ENCODE measurements around the gene SLC24A3. TPM values are rescaled to one million over a fixed set of nuclear protein-coding genes. Genes with fewer than 3 reads are reported as not detected.

SLC24A3 gene
- total RNA-seq, 1 donor from 2014 or later, result 0.79 TPM

- Mint-ChIP-seq H3K4me3 (ENCODE audit: unreplicated experiment) (no peak overlapping the region), H3K27ac (ENCODE audit: unreplicated experiment) (no peak overlapping the region), H3K36me3 (ENCODE audit: low read depth, unreplicated experiment) (no peaks in the 10 kb centered on the region), H3K27me3 (ENCODE audit: low read depth, unreplicated experiment) (peaks cover under 1% of the 10 kb centered on the region), H3K9me3 (ENCODE audit: unreplicated experiment) (no peaks in the 10 kb centered on the region), H3K4me1 (ENCODE audit: low read depth, unreplicated experiment) (no peaks in the 10 kb centered on the region)
- no peaks in the 10 kb centered on the region for H3K36me3 ChIP-seq (ENCODE audit: insufficient read depth, low read length)
- H3K27me3 ChIP-seq (ENCODE audit: insufficient read depth, low read length), result no peaks in the 10 kb centered on the region
- H3K79me2 ChIP-seq (ENCODE audit: insufficient read depth, low read length), result no peaks in the 10 kb centered on the region
- H3K4me2 ChIP-seq (ENCODE audit: low read length), result no peak overlapping the region
- H4K20me1 ChIP-seq (ENCODE audit: insufficient read depth, low read length), result no peaks in the 10 kb centered on the region
- H3K27ac ChIP-seq (ENCODE audit: low read depth, low read length), result no peak overlapping the region
- H3K9me3 ChIP-seq (ENCODE audit: insufficient read depth, low read depth, low read length), result peaks cover 4% of the 10 kb centered on the region
- DNase-seq (ENCODE audit: low read depth) (no peak), FAIRE-seq (no peak)
- no peak for TF ChIP-seq EZH2 (IDR thresholded peaks at IDR 0.05; ENCODE audit: insufficient read depth, low read length)
- TF ChIP-seq CTCF (IDR thresholded peaks at IDR 0.05; ENCODE audit: insufficient read depth, low read depth, low read length), result no peak
- no peaks in the 10 kb centered on the region for H3K4me1 ChIP-seq (ENCODE audit: insufficient read depth, low read length)
- no peak overlapping the region for H3K9ac ChIP-seq (ENCODE audit: low read length)
- H3K4me3 ChIP-seq (ENCODE audit: insufficient read depth, low read depth, low read length), result no peak overlapping the region
- H2AFZ ChIP-seq (ENCODE audit: low read depth, low read length), result no peak overlapping the region
These were observed 36.9 kb downstream of the SLC24A3 start for GRCh38 chr20:19249106-19249879.

GRCh38 chr20:19250346-19250745, 37.9 kb downstream of the SLC24A3 start:
- no peak overlapping the region for H3K4me2 ChIP-seq (ENCODE audit: low read length)
- H3K4me3 Mint-ChIP-seq (ENCODE audit: unreplicated experiment), result no peak overlapping the region
- H3K4me3 ChIP-seq (ENCODE audit: insufficient read depth, low read depth, low read length), result no peak overlapping the region
- no peaks in the 10 kb centered on the region for H3K4me1 ChIP-seq (ENCODE audit: insufficient read depth, low read length)
- H3K9ac ChIP-seq (ENCODE audit: low read length), result no peak overlapping the region
- no peak for FAIRE-seq
- no peaks in the 10 kb centered on the region for H4K20me1 ChIP-seq (ENCODE audit: insufficient read depth, low read length)
- H2AFZ ChIP-seq (ENCODE audit: low read depth, low read length), result no peak overlapping the region
- H3K9me3 ChIP-seq (ENCODE audit: insufficient read depth, low read depth, low read length), result peaks cover 4% of the 10 kb centered on the region
- H3K9me3 Mint-ChIP-seq (ENCODE audit: unreplicated experiment), result no peaks in the 10 kb centered on the region
- no peak for TF ChIP-seq EZH2 (IDR thresholded peaks at IDR 0.05; ENCODE audit: insufficient read depth, low read length)
- H3K27ac ChIP-seq (ENCODE audit: low read depth, low read length), result no peak overlapping the region
- no peaks in the 10 kb centered on the region for H3K36me3 Mint-ChIP-seq (ENCODE audit: low read depth, unreplicated experiment)
- H3K27me3 ChIP-seq (ENCODE audit: insufficient read depth, low read length), result no peaks in the 10 kb centered on the region
- no peaks in the 10 kb centered on the region for H3K79me2 ChIP-seq (ENCODE audit: insufficient read depth, low read length)
- no peak overlapping the region for H3K27ac Mint-ChIP-seq (ENCODE audit: unreplicated experiment)
- H3K36me3 ChIP-seq (ENCODE audit: insufficient read depth, low read length), result no peaks in the 10 kb centered on the region
- H3K4me1 Mint-ChIP-seq (ENCODE audit: low read depth, unreplicated experiment), result no peaks in the 10 kb centered on the region
- H3K27me3 Mint-ChIP-seq (ENCODE audit: low read depth, unreplicated experiment), result peaks cover 3% of the 10 kb centered on the region
- DNase-seq (ENCODE audit: low read depth), result no peak

DNA sequence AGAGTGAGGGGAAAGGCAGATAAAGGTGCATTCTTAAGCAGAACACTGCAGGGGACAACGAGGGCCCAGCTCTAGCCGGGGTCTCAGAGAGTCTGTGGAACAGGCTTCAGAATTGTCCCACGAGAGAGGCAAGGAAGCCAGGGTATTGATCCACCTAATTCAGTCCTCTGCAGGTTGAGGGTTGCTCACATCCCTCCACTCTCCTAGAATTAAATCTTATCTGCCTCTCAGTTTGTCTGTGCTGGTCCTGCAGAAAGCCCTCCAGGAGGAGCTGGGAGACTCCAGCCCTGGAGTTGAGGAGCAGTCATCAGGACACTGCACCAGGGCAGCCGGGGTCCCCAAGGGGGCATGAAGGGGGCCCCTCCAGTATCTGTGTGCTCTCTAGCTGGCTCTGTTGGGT, 39.1 kb downstream of the SLC24A3 start:
- no peak overlapping the region for H3K27ac Mint-ChIP-seq (ENCODE audit: unreplicated experiment)
- TF ChIP-seq EZH2 (IDR thresholded peaks at IDR 0.05; ENCODE audit: insufficient read depth, low read length) (no peak), CTCF (IDR thresholded peaks at IDR 0.05; ENCODE audit: insufficient read depth, low read depth, low read length) (no peak)
- Histone ChIP-seq H3K36me3 (ENCODE audit: insufficient read depth, low read length) (no peaks in the 10 kb centered on the region), H3K27me3 (ENCODE audit: insufficient read depth, low read length) (no peaks in the 10 kb centered on the region), H3K4me3 (ENCODE audit: insufficient read depth, low read depth, low read length) (no peak overlapping the region), H2AFZ (ENCODE audit: low read depth, low read length) (no peak overlapping the region), H4K20me1 (ENCODE audit: insufficient read depth, low read length) (no peaks in the 10 kb centered on the region), H3K4me1 (ENCODE audit: insufficient read depth, low read length) (no peaks in the 10 kb centered on the region), H3K9ac (ENCODE audit: low read length) (no peak overlapping the region), H3K9me3 (ENCODE audit: insufficient read depth, low read depth, low read length) (peaks cover 4% of the 10 kb centered on the region), H3K4me2 (ENCODE audit: low read length) (no peak overlapping the region), H3K27ac (ENCODE audit: low read depth, low read length) (no peak overlapping the region), H3K79me2 (ENCODE audit: insufficient read depth, low read length) (no peaks in the 10 kb centered on the region)
- peaks cover 3% of the 10 kb centered on the region for H3K27me3 Mint-ChIP-seq (ENCODE audit: low read depth, unreplicated experiment)
- no peaks in the 10 kb centered on the region for H3K36me3 Mint-ChIP-seq (ENCODE audit: low read depth, unreplicated experiment)
- H3K4me3 Mint-ChIP-seq (ENCODE audit: unreplicated experiment), result no peak overlapping the region
- FAIRE-seq (no peak), DNase-seq (ENCODE audit: low read depth) (no peak)
- H3K4me1 Mint-ChIP-seq (ENCODE audit: low read depth, unreplicated experiment), result no peaks in the 10 kb centered on the region
- H3K9me3 Mint-ChIP-seq (ENCODE audit: unreplicated experiment), result no peaks in the 10 kb centered on the region

Data from astrocyte (in vitro differentiated cells and primary cell).